Measurements from ENCODE around the gene PSMD9.
A peak's percentile ranks its signal among the peaks of the same experiment; 100 is the strongest.
"Not testable (repeated sequence)": the region's sequence is repeated elsewhere in the genome, so short reads cannot be mapped to it uniquely, and the experiment has no call there.

The PSMD9 gene

GRCh38 chr12:121926874-121927706 lies 38.5 kb downstream of the PSMD9 start:
- DNase-seq: peak in 1 of 2 donors; percentile 52

- no peak for DNase-seq
Observed at GRCh38 chr12:121927813-121928212, 39.2 kb downstream of the PSMD9 start.

DNA sequence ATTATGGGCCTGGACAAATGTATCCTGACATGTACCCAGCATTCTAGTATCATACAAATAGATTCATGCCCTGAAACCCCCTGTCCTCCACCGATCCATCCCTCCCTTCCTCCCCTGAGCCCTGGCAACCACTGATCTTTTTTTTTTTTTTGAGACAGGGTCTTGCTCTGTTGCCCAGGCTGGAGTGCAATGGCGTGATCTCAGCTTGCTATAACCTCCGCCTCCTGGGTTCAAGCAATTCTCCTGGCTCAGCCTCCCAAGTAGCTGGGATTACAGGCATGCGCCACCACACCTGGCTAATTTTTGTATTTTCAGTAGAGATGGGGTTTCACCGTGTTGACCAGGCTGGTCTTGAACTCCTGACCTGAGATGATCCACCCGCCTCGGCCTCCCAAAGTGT lies 41.0 kb downstream of the PSMD9 start:
- not testable (repeated sequence) for DNase-seq

DNA sequence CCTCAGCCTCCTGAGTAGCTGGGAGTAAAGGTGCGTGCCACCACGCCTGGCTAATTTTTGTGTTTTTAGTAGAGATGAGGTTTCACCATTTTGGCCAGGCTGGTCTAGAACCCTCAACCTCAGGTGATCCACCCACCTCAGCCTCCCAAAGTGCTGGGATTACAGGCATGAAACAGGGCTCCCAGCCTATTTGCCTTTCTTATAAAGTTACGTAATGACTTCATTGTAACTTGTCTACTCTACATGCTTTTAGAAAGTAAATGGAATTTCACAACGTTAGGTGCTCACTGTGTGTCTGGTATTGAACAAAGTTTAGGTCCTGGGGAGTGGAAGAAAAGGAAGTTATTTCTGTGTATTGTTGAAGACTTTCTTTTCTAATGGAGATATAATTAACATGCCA lies 42.3 kb downstream of the PSMD9 start:
- no peak for DNase-seq

- DNase-seq: no peak
Observed at GRCh38 chr12:121932176-121932536, 43.6 kb downstream of the PSMD9 start.

GRCh38 chr12:121932914-121933521 lies 44.4 kb downstream of the PSMD9 start:
- DNase-seq: no peak

DNA sequence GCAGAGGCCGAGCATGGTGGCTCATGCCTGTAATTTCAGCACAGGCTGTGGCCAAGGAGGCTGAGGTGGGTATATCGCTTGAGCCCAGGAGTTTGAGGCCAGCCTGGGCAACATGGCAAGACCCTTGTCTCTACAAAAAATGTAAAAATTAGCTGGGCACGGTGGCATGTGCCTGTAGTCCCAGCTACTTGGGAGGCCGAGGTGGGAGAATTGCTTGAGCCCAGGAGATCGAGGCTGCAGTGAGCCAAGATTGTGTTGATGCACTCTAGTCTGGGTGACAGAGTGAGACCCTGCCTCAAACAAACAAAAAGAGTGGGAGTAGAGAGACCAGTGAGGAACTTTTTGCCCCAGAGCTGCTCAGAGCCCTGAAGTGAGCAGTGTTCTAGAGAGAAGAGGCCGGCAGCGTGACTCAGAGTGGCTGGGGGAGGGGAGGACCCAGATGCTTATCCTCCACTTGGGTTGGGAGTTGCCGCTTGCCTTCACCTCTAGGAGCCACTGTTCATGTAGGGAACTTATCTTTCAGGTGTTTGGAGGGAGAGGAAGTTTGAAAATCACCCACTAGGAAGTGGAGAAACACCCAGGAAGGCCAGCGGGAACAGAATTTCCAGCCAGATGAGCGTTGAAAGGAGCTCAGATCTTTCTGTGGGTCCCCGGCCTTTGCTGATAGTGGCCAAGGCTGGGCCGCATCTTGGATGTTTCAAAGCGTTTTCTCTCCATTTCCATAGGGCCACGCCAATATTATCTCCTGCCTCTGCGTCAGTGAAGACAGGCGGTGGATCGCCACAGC lies 45.1 kb downstream of the PSMD9 start:
- no peak for DNase-seq

DNA sequence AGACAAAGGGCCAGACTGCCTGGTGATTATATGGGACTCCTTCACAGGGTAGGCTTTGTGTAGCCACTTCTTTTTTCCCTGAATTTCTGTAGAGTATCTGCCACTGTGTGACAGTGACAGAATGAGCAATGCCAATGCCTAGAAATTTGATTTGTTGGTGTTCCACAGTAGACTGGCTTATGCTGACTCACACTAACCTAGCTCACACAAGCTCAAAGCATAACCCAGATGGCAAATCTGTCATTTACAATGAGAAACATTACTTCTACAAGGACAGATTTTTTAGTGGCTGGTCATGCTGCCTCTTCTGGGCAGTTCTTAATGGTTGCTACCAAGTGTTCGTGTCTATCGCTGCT lies 45.7 kb downstream of the PSMD9 start:
- DNase-seq: no peak

DNA sequence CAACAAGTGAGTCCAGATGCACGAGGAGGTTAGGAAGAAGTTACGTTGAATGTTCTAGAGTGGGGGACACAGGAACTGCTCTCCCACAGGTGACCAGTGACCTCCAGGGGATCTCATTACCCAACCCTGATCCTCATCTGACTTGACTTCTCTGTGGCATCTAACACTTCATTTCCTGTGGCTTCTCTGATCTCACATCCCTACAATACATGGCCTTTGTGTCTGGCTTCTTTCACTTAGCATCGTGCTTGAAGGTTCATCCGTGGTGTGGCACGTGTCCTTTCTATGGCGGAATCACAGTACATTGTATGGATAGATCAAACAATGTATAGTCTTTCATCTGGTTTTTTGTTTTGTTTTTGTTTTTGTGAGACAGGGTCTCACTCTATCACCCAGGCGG lies 49.1 kb downstream of the PSMD9 start:
- DNase-seq: no peak

GRCh38 chr12:121939186-121939585 lies 50.6 kb downstream of the PSMD9 start:
- peak in 1 of 2 donors; percentile 4 for DNase-seq

DNA sequence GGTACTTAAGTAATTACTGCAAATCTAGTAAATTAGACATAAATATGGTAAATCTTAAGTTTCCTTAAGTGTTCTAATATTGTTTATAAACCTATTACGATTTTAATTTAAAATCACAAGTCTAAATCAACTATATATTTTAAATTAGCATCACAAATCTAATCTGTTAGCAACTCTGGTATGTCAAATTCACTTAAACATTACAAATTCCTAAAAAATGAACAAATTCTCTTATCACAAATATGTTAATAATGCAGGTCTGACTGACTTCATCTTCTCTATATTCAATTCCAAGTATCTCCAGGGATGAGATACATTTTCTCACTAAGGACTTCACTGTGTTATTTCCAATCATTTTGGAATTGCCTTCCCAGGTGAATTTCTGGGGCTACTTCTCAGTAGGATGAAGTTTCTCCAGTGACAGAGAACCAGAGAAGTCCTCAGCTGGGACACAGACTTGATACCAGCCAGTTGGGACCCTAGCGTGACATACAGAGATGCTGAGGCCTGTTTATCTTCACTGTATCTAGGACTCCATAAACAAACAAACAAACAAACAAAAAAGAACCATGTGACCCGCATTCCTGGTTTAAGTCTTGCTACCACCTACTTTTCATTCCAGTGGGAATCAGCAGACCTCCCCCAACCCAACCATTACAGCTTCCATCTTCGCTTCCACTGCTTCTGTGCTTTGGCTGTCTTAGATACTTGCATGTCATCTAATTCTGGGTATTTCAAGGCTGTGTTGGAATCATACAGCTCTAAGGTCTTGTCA lies 51.6 kb downstream of the PSMD9 start:
- DNase-seq: no peak

DNA sequence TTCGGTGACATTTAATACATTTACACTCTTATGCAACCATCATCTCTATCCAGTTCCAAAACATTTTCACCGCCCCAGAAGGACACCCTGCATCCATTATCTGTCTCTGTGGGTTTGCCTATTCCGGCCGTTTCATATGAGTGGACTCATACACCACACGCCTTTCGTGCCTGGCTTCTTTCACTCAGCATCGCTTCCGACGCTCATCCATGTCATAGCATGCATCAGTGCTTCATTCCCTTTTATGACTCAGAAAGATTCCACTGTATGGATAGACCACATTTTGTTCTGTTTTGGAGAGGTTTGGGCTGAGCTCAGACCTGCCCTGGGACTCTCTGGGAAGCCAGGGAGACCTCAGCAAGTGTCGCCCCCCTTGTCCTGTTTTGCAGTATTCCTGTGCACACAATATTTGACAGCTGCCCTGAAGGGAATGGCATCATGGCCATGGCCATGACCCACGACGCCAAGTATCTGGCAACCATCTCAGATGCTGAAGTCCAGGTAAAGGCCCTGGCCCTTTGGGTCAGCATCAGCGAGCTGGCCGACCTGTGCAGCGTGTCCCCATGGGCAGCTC lies 53.6 kb downstream of the PSMD9 start:
- no peak for DNase-seq

DNA sequence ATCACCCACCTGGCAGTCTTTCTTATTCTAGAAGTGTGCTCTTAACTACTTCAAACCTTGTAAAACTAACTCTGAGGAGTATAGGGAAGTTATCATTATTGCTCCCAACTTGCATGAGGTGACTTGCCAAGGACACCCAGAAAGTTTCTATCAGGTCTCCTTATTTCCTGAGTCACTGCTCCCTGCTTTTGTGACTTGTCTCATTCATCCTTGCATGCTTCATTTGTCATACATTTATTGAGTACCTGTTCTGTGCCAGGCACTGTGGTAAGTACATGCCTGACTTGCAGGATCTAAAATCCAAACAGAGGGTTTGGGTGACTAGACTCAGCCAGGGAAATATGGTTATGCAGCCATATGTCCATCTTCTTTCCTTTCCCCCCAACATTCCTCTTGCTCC lies 55.3 kb downstream of the PSMD9 start:
- no peak for DNase-seq

DNA sequence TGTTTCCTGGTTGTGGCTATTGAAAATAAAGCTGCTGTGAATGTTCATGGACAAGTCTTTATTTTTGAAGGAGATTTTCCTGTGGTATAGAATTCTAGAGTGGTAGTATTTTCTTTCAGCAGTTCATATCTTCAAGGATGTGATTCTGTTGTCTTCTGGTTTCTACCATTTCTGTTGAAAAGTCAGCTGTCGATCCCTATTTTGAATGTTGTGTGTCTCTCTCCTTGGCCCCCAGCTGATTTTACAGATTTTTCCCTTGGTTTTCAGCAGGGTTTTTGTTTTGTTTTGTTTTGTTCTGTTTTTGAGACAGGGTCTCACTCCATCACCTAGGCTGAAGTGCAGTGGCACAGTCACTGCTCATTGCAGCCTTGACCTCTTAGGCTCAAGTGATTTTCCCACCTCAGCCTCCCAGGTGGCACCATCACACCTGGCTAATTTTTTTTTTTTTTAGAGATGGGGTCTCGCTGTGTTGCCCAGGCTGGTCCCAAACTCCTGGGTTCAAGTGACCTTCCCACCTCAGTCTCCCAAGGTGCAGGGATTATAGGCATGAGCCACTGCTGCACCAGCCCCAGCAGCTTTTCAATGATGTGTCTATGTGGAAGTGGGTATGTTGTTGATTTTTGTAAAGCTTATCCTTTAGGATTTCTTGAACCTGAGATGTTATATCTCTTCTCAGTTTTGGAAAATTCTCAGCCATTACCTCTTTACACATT lies 57.9 kb downstream of the PSMD9 start:
- DNase-seq: no peak

- DNase-seq: no peak
Observed at GRCh38 chr12:121947981-121948380, 59.4 kb downstream of the PSMD9 start.

GRCh38 chr12:121949648-121950397 lies 61.2 kb downstream of the PSMD9 start:
- DNase-seq: no peak

- no peak for DNase-seq
Observed at GRCh38 chr12:121953117-121953692, 64.6 kb downstream of the PSMD9 start.

DNA sequence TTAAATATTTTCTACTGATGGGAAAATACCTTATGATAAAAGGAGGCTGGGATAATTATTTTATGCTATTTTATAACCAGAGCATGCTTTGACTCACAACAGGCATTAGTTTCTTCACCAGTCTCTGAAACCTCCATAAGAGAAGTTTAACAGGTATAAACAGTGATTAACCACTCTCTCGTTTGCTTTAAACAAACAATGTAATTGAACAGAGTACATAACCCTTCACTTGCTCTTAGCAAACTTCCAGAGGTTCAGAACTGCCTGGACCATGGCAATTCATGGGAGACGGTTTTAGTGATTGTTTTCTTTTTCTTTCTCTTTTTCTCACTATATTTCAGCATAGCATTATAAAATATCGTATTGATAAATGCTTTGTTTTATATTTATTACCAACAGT lies 65.1 kb downstream of the PSMD9 start:
- no peak for DNase-seq

- DNase-seq: no peak
Observed at GRCh38 chr12:121955258-121956237, 67.0 kb downstream of the PSMD9 start.
